HG02973 (cell line): ENCODE results near the gene EGFL7.

ENCODE experiments used
- ATAC-seq: cut with Tn5 transposase; IDR thresholded peaks from one replicate; pipeline ENCODE4 v1.9.1; 2021; ENCODE audit warnings: moderate library complexity; ENCODE audit not compliant: unreplicated experiment

The EGFL7 gene

DNA sequence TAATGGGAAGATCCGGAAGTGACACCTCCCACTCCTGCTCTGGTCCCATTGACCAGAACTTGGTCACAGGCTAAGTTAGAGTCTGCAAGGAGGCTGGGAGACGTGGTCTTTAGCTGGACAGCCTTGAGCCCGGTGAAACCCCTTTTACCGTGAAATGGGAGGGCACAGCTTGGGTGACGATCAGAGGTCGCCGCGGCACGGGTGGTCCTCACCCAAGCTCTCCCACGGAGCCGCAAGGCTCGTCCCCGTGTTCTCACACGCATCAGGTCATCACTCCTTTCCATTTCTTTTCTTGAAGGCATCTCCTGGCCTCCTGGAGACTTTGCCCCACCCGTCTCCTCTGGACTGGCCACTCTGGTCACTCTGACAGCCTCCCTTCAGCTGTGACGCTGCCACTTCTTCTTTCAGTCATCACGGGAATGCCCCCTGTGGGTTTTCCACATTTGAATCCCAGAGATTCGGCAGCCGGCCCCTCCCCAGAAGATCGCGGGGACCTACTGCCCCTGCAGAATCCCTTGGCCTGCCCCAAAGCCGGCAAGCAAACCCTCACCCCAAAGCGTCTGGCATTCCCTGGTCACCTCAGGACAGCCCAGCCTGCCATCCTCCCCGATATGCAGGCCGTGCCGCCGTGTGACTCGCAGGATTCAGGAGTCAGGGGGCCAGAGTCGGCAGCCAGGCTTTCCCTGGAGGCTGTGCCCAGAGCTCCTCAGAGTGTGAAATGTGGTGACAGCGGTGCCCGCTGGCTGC lies 18.9 kb upstream of the EGFL7 start:
- ATAC-seq = no peak

DNA sequence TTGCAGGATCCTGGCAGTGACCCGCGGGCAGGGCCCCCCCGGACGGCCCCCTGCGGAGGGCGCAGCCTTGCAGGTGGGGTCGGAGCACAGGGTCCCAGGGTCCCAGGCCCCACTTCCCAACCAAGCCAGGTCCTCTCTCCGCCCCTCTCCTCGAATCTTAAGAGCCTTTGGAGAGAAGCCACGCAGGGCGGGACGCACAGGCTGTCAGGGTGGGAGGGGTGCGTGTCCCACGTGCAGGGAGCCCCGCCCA lies 18.4 kb upstream of the EGFL7 start:
- ATAC-seq = no peak

DNA sequence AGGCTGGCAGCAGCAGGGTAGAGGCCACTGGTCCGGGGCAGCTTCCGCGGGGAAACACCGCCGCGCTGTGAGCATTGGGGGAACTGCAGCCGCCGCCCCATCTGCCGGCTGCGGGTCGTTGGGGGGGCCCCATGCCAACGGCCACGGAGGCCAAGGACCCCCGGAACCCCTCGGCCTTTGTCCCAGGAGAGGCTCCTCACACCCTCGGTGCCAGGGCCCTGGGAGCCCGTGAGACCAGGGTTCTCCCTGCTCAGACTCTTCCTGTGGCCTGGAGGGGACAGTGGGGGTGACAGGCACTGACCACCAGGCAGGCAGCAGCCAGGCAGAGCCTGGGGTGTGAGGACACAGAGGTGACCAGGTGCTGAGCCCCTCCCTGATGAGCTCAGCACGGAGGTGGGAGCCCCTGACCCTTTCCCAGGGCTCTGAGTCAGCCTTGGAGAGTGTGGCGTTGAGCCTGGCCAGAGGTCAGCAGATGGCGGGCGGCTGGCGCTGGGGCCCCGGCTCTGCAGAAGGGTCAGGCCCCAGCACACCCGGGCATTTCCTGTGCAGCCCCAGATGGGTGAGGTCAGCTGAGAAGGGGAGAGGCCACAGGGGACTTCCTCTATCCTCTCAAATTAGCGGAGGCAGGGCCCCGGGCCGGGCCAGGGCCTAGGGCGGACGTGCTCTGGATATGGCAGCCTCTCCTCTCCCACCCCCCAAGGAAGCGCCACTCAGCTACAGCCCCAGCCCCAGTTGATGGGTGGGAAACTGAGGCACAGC lies 17.9 kb upstream of the EGFL7 start:
- no peak for ATAC-seq

DNA sequence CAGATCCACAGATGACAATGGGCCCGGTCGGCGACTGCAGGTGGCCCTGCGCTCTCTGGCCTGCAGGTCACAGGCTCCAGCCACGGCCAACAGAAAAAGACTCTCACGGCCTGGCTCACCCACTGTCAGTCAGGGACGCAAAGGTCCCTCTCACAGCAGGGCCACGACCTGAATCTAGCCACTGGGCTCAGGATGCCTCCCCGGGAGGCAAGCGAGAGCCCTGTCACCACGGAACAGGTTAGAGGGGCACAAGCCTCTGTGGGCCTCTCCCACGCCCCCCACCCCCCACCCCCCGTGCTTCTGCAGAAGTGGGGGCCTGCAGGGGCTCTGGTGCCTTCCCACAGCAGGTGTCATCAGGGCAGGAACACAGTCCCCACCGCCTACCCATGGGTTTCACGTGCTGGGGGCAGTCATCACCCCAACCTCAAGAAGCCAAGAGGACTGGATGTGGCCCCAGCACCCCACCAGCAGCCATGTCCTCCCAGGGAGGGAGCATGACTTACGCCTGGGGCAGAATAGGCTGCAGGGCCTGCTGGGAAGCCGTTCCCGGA lies 17.3 kb upstream of the EGFL7 start:
- ATAC-seq = no peak

GRCh38 chr9:136645903-136646754 lies 16.6 kb upstream of the EGFL7 start:
- ATAC-seq = no peak

GRCh38 chr9:136646827-136647711 lies 15.6 kb upstream of the EGFL7 start:
- ATAC-seq = no peak

GRCh38 chr9:136648751-136649150 lies 14.0 kb upstream of the EGFL7 start:
- no peak for ATAC-seq

- no peak for ATAC-seq
Observed at GRCh38 chr9:136650021-136650420, 12.7 kb upstream of the EGFL7 start.

DNA sequence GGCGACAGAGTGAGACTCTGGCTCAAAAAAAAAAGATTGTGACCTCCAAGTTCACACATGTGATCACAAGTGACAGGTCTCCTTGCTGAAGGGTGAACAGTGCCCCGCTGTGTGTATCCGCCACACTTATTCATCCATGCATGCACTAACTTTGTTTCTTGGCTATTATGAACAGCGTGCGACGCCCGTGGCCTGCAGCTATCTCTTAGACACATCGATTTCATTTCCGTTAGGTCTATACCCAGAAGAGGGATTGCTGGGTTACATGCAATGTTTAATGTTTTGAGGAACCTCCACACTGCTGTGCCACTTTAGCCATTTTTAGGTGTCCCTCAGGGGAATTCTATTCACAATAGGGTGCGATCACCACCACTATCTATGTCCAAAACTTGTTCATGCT lies 12.1 kb upstream of the EGFL7 start:
- no peak for ATAC-seq

- no peak for ATAC-seq
Observed at GRCh38 chr9:136651860-136652259, 10.9 kb upstream of the EGFL7 start.

GRCh38 chr9:136653323-136654079 lies 9.2 kb upstream of the EGFL7 start:
- no peak for ATAC-seq

DNA sequence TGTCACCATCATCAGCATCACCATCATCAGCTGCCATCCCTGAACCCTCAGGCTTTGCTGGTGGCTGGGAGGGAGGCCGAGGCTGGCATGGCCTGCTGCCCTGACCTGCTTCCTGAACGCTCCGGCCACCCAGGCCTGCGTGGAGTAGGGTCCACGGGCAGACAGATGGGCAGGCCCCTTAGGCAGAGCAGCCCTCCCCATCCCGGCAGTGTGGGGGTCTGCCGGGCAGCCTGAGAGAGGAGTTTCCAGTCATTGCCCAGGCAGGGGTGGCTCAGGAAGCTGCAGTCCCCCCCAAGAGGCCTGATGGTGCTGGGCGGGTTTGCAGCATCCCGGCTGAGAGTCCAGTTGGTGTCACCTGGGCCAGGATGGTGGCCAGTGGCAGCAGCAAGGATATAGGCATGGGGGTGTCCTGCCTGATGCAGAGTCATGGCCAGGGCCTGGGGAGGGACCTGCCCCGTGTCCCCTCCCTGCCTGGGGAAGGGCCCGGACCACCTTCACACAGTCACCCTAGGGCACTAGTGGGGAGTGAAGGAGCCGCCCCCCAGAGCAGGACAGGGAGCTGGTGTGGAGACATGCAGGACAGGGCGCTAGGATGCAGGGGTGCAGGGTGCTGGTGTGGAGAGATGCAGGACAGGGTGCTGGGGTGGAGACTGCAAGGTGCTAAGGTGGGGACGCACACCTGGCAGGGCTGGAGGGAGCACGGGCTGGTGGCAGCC lies 7.7 kb upstream of the EGFL7 start:
- no peak for ATAC-seq

- no peak for ATAC-seq
Observed at GRCh38 chr9:136655536-136656182, 7.1 kb upstream of the EGFL7 start.

- no peak for ATAC-seq
Observed at GRCh38 chr9:136656183-136656738, 6.5 kb upstream of the EGFL7 start.

DNA sequence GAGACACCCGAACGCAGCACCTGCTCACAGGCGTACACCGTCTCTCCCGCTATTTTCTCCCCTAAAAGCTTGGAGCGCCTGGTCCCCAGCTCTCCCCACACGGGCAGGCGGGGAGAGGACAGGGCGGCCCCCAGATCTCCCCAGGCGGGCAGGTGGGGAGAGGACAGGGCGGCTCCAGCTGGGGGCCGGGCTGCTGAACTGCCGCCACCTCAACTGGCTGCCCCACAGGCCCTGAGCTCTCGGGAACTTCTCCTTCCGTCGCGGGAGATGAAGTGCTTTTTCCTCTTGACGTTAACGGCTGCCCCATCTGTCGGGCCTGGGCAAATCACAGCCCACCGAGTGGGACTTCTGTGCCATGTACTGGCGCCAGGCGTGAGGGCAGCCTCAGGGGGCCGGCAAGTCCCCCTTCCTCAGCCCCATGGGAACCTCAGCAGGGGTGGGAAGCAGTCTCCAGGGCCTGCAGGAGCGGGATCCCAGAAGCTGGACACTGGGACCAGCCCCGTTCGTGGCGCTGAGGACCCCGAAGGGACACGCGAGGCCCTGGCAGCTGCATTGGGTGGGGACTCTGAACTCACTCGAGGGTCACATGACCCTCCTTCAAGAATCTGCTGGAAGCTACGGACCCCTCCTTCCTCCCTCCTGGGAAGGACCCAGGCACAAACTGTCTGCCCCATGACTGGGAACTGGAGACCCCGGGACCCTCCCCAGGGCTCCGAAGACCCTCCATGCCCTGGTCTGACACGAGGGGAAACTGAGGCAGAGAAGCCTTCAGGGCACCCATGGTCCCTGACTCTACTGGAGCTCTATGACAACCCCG lies 5.7 kb upstream of the EGFL7 start:
- ATAC-seq = no peak

GRCh38 chr9:136657974-136658848 lies 4.5 kb upstream of the EGFL7 start:
- no peak for ATAC-seq
